ENCODE measurements around the gene HEATR3.

HEATR3 gene

DNA sequence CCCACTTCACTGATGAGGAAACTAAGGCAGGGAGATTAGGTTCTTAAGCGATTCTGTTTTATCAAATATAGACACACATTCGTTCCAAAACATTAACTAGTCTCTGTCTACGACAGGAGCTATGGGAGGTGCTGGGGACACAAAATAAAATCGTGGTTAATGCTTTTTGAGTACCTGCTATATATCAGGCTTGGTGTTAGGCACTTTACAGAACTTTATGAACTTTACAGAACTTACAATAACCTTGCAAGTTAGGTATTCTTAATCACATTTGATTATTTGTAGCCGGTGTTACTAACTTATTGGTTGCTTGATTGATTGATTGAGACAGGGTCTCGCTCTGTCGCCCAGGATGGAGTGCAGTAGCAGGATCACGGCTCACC, 538 bp upstream of the HEATR3 start:
- H3K4me3 ChIP-seq (ENCODE audit: control insufficient read depth, low read depth, low read length), result peak overlapping the region; percentile 40
- TF ChIP-seq, protein P1, sequence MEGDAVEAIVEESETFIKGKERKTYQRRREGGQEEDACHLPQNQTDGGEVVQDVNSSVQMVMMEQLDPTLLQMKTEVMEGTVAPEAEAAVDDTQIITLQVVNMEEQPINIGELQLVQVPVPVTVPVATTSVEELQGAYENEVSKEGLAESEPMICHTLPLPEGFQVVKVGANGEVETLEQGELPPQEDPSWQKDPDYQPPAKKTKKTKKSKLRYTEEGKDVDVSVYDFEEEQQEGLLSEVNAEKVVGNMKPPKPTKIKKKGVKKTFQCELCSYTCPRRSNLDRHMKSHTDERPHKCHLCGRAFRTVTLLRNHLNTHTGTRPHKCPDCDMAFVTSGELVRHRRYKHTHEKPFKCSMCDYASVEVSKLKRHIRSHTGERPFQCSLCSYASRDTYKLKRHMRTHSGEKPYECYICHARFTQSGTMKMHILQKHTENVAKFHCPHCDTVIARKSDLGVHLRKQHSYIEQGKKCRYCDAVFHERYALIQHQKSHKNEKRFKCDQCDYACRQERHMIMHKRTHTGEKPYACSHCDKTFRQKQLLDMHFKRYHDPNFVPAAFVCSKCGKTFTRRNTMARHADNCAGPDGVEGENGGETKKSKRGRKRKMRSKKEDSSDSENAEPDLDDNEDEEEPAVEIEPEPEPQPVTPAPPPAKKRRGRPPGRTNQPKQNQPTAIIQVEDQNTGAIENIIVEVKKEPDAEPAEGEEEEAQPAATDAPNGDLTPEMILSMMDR (conservative IDR thresholded peaks at IDR 0.05; ENCODE audit: control insufficient read depth, insufficient read depth, low read depth, low read length), result no peak
- DNase-seq (ENCODE audit: low read depth), result no peak

DNA sequence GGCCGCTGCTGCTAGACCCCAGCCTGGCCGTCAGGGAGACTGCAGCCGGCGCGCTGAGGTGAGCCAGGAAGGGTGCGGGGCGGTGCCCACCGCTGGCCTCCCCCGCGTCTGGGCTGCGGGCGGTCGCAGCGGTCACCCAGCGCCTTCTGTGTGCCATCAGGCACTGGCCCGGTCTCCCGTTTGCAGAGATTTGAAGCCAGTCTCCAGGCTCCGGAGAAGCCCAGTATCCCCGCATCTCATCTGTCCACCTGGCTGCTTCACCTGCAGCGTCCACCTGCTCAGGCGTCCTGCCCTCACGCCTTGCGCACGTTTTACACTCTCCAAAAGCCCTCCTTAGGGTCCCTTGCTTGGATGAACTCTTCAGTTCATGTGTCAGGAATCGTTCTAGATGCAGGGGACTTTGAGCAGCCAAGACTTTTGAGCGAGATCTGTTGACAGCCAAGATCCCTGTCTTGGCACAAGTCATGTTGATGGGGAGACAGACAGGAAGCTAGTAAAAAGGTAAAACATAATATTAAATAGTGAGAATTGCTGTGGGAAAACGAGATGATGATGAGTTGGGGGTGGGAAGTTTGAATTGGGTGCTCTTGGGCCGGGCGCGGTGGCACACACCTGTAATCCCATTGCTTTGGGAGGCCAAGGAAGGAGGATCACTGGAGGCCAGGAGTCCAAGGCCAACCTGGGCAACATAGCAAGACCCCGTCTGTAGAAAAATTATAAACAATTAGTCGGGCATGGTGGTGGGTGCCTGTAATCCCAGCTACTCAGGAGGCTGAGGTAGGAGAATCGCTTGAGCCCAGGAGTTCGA, 916 bp downstream of the HEATR3 start:
- peak overlapping the region; percentile 88 for H3K4me3 ChIP-seq (ENCODE audit: control insufficient read depth, low read depth, low read length)
- TF ChIP-seq, protein P1 (conservative IDR thresholded peaks at IDR 0.05; ENCODE audit: control insufficient read depth, insufficient read depth, low read depth, low read length), result no peak

DNA sequence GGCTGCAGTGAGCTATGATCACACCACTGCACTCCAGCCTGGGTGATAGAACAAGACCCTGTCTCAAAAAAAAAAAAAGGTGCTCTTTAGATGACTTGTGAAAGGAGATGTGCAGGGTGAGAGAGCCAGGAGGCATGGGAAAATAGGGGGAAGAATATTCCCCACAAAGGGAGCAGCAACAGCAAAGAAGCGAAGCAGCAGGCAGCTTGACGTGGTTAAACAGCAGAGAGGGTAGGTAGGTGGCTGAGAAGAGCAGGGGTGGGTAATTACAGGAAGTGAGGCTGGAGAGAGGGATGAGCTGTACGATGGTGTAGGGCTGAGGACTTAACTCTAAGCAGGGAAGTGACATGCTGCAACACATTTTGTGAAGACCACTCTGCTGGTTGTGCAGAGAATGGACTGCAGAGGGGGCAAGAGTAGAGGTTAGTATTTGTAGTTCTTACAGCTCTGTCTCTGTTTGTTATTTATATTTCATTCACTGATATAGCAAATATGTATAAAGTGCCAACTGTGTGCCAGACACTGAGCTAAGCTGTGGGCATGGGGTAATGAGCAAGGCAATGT, 1.6 kb downstream of the HEATR3 start:
- TF ChIP-seq, protein P1 (conservative IDR thresholded peaks at IDR 0.05; ENCODE audit: control insufficient read depth, insufficient read depth, low read depth, low read length), result peak; percentile 78
- DNase-seq (ENCODE audit: low read depth), result peak; percentile 79
- peak overlapping the region; percentile 88 for H3K4me3 ChIP-seq (ENCODE audit: control insufficient read depth, low read depth, low read length)

More for the DNA sequence above, 916 bp downstream of the HEATR3 start:
- DNase-seq (ENCODE audit: low read depth), result no peak

DNA sequence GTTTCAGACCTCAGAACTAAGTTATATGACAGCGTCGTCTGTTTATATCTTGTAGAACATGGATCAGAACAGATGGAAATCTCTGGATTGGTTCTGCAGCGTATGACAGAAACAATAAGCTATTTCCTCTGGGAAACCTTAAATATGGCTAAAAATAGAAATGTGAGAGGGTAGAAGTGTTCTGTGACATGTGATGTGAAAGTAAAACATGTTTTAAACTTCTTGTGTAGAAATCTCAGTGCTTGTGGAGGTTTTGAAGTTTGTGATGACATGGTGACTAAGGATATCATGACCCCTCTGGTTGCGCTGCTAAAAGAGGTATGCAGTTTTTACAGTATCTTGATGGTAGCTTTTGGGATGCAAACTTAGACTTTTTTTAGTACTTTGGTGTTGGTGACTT, 2.8 kb downstream of the HEATR3 start:
- peak; percentile 56 for DNase-seq (ENCODE audit: low read depth)
- TF ChIP-seq, protein P1 (conservative IDR thresholded peaks at IDR 0.05; ENCODE audit: control insufficient read depth, insufficient read depth, low read depth, low read length), result no peak
- H3K4me3 ChIP-seq (ENCODE audit: control insufficient read depth, low read depth, low read length), result no peak overlapping the region

DNA sequence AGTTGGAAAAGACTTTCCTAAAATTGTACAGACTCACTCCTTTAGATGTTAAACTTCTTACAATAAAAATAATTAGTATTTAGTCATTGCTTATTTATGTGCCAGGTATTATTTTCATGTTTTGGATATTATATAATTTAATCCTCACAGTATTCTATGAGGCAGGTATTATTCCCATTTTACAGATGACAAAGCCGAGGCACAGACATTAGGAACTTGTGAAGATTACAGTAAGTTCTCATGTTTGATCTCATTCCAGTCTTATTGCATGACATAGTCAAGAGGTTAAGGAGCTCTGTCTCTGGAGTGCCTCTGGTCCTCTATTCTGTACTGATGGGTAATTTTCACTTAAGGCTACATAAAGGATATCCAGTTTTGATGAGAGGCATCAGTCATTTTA, 3.3 kb downstream of the HEATR3 start:
- no peak for DNase-seq (ENCODE audit: low read depth)
- H3K4me3 ChIP-seq (ENCODE audit: control insufficient read depth, low read depth, low read length), result no peak overlapping the region
- TF ChIP-seq, protein P1 (conservative IDR thresholded peaks at IDR 0.05; ENCODE audit: control insufficient read depth, insufficient read depth, low read depth, low read length), result no peak

DNA sequence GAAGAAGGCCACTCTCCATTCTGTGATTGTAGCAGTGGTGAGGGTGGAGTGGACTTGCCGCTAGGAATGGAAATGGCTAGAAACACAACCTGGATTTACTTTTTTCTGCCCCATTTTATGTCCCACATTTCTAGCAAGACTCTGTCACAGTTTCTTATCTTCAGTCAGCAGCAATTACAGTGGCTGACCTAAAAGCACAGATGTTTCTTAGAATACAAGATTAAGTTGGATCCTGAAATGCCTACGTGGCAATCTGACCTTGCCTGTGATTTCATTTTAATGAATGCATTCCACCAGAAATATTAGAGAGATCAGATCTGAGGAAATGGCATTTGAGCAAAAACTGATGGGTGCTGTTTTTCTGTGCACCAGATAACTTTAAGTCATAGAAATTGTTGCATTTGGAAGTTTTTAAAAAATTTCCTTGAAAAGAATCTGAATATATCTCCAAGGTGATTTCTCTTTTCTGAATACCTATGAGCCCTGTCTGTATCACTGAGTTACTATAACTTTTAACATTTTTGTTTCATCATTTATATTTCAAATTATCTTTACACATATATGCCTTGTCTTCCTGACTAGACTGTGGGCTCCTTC, 5.4 kb downstream of the HEATR3 start:
- DNase-seq (ENCODE audit: low read depth), result no peak
- H3K4me3 ChIP-seq (ENCODE audit: control insufficient read depth, low read depth, low read length), result no peak overlapping the region
- TF ChIP-seq, protein P1 (conservative IDR thresholded peaks at IDR 0.05; ENCODE audit: control insufficient read depth, insufficient read depth, low read depth, low read length), result no peak

Measured in fibroblast of mammary gland (primary cell).